Fibroblast of gingiva (primary cell): ENCODE data around the gene ARPC5.

Experiments used
- DNase-seq: peaks from one replicate; pipeline ENCODE4 v3.0.0-alpha.2; 2011; ENCODE audit warnings: low read depth

The ARPC5 gene

GRCh38 chr1:183586455-183586854, 49.1 kb downstream of the ARPC5 start:
- DNase-seq = no peak

- no peak for DNase-seq
Measured at GRCh38 chr1:183585038-183585437, 50.5 kb downstream of the ARPC5 start.

- DNase-seq = no peak
Measured at GRCh38 chr1:183584147-183584546, 51.4 kb downstream of the ARPC5 start.

GRCh38 chr1:183583466-183583865, 52.1 kb downstream of the ARPC5 start:
- peak; percentile 34 for DNase-seq

- DNase-seq = no peak
Measured at GRCh38 chr1:183582021-183582713, 53.4 kb downstream of the ARPC5 start.

- no peak for DNase-seq
Measured at GRCh38 chr1:183580281-183580682, 55.3 kb downstream of the ARPC5 start.

- DNase-seq = no peak
Measured at GRCh38 chr1:183578856-183579255, 56.7 kb downstream of the ARPC5 start.

- no peak for DNase-seq
Measured at GRCh38 chr1:183577897-183578465, 57.6 kb downstream of the ARPC5 start.

GRCh38 chr1:183576537-183576936, 59.0 kb downstream of the ARPC5 start:
- no peak for DNase-seq

GRCh38 chr1:183575606-183576005, 60.0 kb downstream of the ARPC5 start:
- no peak for DNase-seq

- DNase-seq = no peak
Measured at GRCh38 chr1:183572721-183573120, 62.9 kb downstream of the ARPC5 start.

- peak; percentile 8 for DNase-seq
Measured at GRCh38 chr1:183571678-183572268, 63.8 kb downstream of the ARPC5 start.
